NCI-H2227 treated with DMSO at 0.1 percent for 48 hours (cell line): Measurements from ENCODE around the gene DGKK.

ENCODE experiments used
- DNase-seq: peaks from one replicate; lab custom pipeline; 2025; lab: John Stamatoyannopoulos, UW

The DGKK gene

GRCh38 chrX:50470103-50471031 is at the start of gene DGKK:
TSS of gene DGKK (minus strand) at chrX:50470825. CDS start at chrX:50470678, 147 bp downstream.
- peak; percentile 35 for DNase-seq

- no peak for DNase-seq
Observed at GRCh38 chrX:50514811-50515210, 44.2 kb upstream of the DGKK start.

- DNase-seq = no peak
Observed at GRCh38 chrX:50497114-50497513, 26.5 kb upstream of the DGKK start.

DNA sequence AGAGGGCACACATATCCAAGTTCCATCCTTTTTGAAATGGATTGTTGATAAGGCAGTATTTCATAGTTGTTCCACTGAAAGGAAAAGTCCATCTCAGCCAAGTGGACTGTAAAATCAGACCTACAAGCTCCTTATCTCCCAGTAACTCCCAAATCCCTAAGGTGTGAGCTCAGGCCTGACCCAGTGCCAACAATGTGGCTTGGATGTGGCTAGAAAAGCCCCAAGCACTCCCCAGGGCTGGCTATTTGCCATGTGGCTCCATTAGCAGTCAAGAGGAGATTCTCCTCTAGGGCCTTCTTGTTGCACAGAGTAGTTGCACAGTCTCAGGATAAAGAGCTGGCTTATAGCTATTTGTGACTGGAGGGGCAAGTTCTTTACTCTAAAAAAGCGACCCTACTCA is 25.0 kb upstream of the DGKK start:
- DNase-seq = no peak

DNA sequence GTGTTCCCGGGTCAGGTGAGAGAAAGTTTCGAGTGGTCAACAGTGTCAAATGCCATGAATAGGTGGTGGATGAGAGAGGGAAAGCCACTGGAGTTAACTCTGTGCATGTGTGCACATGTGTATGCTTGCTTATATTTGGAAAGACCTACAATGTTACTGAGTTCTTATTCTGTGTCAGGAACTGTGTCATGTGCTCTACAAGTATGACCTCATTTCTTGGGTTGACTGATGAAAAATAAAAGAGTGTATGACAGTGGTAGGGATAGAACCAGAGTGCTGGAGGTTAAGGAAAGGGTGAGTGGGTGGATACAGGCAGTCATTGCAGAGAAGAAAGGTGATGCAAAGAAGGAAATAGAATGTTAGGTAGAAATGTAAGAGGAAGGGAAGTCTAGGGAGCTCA is 22.1 kb upstream of the DGKK start:
- DNase-seq = no peak

- no peak for DNase-seq
Observed at GRCh38 chrX:50484662-50485061, 14.0 kb upstream of the DGKK start.

DNA sequence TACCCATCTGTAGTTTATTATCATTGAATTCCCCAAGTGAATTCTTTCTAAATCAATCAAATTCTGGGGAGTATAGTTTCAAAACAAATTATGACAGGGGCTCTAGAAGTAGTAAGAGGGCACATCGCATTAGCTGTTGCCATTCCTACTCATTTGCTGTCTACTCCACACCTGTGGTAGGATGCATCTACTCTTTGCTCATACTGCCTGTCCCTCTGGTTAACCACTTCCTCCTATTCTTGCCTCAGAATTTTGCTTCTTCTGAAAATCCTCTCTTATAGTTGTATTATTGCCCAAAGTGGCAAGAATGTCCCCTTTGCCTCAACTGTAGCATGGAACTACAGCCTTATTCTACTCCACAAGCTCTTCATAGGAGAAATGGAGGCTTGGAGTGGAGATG is 12.7 kb upstream of the DGKK start:
- DNase-seq = no peak

DNA sequence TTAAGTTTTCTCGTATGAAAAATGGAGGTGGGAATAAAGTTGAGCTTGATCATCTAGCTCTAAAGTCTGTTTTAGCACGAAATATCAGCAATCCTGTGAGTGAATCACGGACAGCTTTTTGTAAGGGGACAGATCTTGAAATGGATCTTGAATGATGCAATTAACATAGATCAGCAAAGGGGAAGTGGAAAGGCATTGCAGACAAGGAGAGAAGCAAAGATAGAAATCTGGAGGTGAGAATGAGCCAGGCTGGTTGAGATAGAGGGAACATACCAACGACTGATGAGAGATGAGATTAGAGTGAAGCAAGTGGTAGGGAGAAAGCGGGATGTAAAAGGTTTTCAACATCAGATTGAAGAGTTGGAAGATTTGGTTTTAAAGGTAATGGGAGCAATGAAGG is 4.6 kb upstream of the DGKK start:
- DNase-seq = no peak

- no peak for DNase-seq
Observed at GRCh38 chrX:50471390-50471789, 765 bp upstream of the DGKK start.

DNA sequence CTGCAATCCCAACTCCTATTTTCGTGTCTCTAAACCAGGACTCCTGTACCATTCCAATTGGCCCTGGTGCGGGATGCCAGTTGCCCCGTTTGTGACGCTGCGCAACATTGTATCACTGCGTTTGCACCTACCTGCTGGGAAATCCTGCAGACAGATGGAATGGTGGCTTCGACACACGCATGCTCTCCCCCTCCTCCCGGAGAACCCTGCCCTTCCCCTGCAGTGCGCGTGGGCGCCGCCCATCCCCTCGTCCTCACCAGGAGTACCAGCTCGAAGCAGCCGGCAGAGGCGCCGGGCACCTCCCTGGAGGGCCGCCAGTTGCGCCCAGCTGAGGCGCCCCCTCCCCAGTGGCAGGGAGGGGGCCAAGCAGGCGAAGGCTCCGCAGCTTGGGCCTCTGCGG is 1.4 kb downstream of the DGKK start:
- DNase-seq = no peak

DNA sequence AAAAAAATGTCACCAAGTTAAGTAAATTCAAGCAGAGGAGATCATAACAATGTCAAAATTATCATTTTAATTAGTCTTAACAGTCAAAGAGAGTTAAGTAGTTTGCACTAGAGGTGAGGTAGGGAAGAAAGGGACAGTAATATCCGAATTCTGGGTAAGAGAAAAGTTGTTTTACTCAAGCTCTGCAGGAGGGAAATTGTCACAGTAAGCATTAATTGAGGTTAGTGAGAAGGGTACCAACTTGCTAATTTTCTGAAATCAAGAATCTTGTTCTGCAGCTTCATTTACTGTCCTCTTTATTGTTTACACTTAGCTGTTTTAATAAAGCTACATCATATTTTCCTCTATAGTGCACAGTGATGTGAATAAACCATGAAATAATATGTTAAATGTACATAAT is 11.0 kb downstream of the DGKK start:
- DNase-seq = no peak

DNA sequence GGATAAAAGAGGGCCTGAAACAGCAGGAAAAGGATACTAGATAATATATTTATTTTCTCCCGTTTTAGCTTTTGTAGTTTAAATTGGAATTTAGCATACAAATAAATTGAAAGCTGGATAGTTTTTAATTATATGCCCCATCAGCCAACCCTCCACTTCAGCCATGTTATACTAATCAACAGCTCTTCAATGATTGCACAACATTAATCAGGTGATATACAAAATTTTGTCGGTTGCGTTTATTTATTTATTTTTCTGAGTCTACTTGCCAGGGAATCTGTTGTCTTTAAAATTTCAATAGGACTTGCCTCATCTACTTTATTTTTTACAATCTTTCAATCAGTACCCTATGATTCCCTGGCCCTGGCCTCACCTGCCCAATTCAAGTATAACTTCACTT is 12.1 kb downstream of the DGKK start:
- DNase-seq = no peak

DNA sequence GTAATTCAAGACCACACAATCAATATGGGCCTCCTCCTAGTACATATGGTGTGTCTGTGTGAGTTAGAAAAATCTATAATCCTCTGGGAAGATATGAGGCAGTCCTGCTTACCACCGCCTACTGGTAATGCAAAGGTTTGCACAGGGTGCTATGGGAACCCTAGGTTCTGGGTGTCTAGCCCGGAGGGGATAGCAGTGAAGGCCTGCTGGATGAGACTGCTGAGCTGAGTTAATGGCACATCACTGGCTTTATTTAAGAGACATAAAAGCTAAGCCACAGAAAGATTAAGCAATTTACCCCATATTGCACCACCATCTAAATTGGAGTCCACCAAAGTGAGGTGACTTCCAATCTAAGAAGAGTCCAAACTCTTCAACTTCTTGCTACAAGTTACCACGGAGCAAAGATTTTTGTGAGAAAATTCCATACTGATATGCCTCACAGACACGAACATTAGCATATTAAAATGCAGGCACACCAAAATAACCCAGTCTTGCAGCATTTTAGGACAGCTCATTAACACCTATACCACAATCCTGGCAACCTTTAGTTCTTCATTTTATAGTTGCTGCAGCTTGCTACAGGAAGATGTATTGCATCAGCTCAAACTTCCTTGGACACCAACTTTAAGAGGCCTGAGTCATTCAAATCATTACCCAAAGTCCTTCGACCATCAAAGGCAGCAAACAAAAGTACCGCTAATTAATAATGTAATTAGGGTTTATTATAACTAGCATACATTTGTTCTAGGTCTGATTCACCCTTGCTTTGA is 13.7 kb downstream of the DGKK start:
- no peak for DNase-seq

GRCh38 chrX:50452782-50453181 is 17.8 kb downstream of the DGKK start:
- no peak for DNase-seq

DNA sequence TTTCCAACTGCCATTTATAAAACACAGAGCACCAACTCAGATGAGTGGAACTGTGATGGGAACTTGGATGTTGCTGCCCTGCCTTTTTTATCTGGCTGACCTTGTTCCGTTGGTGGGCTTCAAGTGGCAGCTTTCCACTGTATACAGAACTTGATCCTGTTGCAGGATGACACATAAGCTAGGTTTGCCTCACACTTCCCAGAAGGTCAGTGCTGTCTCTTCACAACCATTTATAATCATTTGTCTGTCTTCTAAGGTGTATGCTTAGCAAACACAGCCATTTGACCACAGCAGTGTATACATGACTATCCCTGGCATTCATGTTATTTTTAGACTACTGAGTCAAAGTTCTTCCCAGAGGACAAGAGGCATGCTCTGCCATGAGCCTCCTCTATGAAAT is 20.3 kb downstream of the DGKK start:
- no peak for DNase-seq

GRCh38 chrX:50448565-50448964 is 22.1 kb downstream of the DGKK start:
- no peak for DNase-seq

- DNase-seq = no peak
Observed at GRCh38 chrX:50447535-50447934, 23.1 kb downstream of the DGKK start.

GRCh38 chrX:50442426-50443116 is 28.1 kb downstream of the DGKK start:
- no peak for DNase-seq

- DNase-seq = no peak
Observed at GRCh38 chrX:50436797-50437196, 33.8 kb downstream of the DGKK start.

DNA sequence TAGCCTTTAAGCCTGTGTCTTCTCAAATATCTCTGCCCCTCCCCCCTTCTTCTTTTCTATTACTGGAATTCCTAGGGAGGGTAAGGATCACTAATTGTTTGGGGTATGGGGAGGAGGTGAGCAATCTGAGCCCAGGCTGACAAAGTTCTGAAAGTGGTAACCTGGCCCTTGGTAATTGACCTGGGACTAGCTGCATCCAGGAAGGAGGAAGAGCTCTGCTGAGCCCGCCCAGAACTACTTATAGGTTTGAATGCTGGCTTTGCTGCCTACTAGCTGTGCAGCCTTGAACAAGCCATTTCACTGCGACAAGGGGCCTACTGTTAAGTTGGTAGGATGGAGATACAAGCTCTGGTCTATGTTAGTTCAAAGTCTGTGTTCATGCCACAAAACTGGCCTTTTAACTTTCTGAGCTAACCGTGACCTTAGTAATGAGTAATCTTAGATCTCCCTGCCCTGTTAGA is 37.8 kb downstream of the DGKK start:
- DNase-seq = no peak

GRCh38 chrX:50431623-50432022 is 39.0 kb downstream of the DGKK start:
- DNase-seq = no peak

DNA sequence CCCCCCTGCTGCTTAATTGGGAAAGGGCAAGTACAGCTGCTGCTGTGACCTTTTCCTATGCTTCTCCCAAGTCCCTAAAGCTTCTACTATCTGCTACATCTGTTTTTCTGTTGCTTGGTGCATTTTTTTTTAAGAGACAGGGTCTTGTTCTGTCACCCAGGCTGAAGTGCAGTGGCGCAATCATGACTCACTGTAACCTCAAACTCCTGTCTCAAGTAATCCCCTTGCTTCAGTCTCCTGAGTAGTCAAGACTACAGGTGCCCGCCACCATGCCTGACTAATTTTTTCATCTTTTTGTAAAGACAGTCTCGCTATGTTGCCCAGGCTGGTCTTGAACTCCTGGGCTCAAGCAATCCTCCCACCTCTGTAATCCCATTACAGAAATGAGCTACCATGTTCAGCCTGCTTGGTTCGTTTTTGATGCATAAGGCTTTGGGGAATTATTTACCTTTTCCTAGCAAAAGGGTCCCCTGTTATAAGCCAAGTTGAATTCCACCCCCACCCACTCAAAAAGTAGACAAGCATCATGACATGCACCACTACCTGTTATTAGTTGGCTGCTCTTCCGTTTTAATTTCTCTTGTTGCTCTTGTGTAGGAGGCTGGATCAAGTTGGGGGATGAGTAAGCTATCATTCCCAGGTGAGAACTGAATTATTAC is 39.6 kb downstream of the DGKK start:
- no peak for DNase-seq
